ENCODE results near the gene S100A7A.

DNA sequence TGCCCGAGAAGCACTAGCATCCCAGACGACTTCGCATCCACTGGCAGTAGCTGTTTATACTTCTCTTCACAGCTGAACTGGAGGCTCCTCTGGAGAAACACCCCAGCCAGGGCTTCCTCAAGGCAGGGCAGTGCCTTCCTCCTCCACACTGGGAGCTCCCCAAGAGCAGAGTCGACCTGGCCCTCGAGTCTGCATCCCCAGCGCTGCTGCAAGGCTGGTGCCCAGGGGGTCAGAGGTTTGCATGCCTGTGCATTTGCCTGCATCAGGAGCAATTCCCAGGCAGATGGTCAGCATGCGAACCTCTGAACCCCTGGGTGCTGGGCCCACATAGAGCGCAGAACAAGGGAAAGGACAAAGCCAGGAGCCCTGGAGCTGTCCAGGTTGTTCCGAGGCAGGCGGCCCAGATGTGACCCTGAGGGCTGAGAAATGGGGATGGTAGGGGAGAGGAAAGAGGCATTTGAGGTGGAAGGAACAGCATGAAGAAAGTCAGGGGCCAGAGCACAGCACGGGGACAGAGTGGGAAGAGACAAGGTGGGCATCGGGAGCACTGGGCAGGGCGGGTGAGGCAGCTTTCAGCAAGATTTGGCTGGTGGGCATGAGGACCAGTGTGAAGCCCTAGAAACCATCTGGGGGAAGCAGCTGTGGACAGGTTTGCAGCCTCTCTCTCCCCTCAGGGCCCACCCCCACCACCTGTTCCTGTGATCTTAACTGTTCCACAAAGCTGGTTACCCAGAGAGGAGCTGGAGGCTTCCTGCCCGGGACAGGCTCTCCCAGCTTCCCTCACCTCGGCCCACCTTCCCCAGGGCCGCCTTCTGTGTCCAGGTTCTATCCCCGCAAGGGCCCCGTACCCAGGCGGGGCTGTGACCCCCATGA, 19.0 kb upstream of the S100A7A start:
- TF ChIP-seq POLR2A (IDR thresholded peaks at IDR 0.05), result no peak
- TF ChIP-seq, protein P1, sequence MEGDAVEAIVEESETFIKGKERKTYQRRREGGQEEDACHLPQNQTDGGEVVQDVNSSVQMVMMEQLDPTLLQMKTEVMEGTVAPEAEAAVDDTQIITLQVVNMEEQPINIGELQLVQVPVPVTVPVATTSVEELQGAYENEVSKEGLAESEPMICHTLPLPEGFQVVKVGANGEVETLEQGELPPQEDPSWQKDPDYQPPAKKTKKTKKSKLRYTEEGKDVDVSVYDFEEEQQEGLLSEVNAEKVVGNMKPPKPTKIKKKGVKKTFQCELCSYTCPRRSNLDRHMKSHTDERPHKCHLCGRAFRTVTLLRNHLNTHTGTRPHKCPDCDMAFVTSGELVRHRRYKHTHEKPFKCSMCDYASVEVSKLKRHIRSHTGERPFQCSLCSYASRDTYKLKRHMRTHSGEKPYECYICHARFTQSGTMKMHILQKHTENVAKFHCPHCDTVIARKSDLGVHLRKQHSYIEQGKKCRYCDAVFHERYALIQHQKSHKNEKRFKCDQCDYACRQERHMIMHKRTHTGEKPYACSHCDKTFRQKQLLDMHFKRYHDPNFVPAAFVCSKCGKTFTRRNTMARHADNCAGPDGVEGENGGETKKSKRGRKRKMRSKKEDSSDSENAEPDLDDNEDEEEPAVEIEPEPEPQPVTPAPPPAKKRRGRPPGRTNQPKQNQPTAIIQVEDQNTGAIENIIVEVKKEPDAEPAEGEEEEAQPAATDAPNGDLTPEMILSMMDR (IDR thresholded peaks at IDR 0.05), result no peak

Measured in Peyer's patch (tissue), 4 donors.